ENCODE measurements around the gene PLA2G15. TPM values are rescaled to one million over a fixed set of nuclear protein-coding genes. Genes with fewer than 3 reads are reported as not detected.

PLA2G15 gene
- total and polyA plus RNA-seq, 2 of the 13 experiments (the other 11 are each of a cell fraction or from before 2014, with no cell fraction given), result 14.4 to 23.7 TPM

- TF ChIP-seq TMF1 (CRISPR knock-in tag; IDR thresholded peaks at IDR 0.05; ENCODE audit: low read depth) (no peak), GTF3A (CRISPR knock-in tag; conservative IDR thresholded peaks at IDR 0.05) (no peak), HOXD1 (CRISPR knock-in tag; IDR thresholded peaks at IDR 0.05) (no peak), ZNF142 (CRISPR knock-in tag; IDR thresholded peaks at IDR 0.05) (no peak), YY1 (IDR thresholded peaks at IDR 0.05; ENCODE audit: insufficient read depth, insufficient replicate concordance, low read depth, low read length) (no peak), ZNF766 (CRISPR knock-in tag; IDR thresholded peaks at IDR 0.05; ENCODE audit: borderline replicate concordance) (no peak), ZFP41 (CRISPR knock-in tag; IDR thresholded peaks at IDR 0.05; ENCODE audit: borderline replicate concordance) (no peak), ZNF205 (CRISPR knock-in tag; IDR thresholded peaks at IDR 0.05) (no peak), RFXANK (CRISPR knock-in tag; IDR thresholded peaks at IDR 0.05) (no peak), ATF3 (CRISPR knock-in tag; IDR thresholded peaks at IDR 0.05) (no peak), ZNF773 (CRISPR knock-in tag; IDR thresholded peaks at IDR 0.05; ENCODE audit: borderline replicate concordance) (no peak), ZNF761 (CRISPR knock-in tag; conservative IDR thresholded peaks at IDR 0.05) (no peak), KLF6 (CRISPR knock-in tag; IDR thresholded peaks at IDR 0.05) (no peak), PATZ1 (CRISPR knock-in tag; IDR thresholded peaks at IDR 0.05) (peak; percentile 66), PRDM10 (CRISPR knock-in tag; IDR thresholded peaks at IDR 0.05; ENCODE audit: low read depth) (no peak), IRX3 (CRISPR knock-in tag; IDR thresholded peaks at IDR 0.05; ENCODE audit: borderline replicate concordance, low read depth) (no peak), NRL (CRISPR knock-in tag; IDR thresholded peaks at IDR 0.05; ENCODE audit: borderline replicate concordance) (no peak)
Observed at GRCh38 chr16:68267612-68268405, 22.6 kb downstream of the PLA2G15 start (continued).

Data from HepG2 (cell line).